GM23248 (cell line): Measurements from ENCODE around the gene GCN1. TPM values are rescaled to one million over a fixed set of nuclear protein-coding genes. Genes with fewer than 3 reads are reported as not detected.

ENCODE experiments used
- DNase-seq: peaks from one replicate; pipeline ENCODE4 v3.0.0-alpha.2; 2015
- H2AFZ ChIP-seq: fragments of 200-600 bp; sonication (generic); 2 replicates; pipeline ENCODE4 v1.6.1; 2016; ENCODE audit warnings: antibody characterized with exemption
- H3F3A ChIP-seq: fragments of 200-600 bp; sonication (generic); 2 replicates; pipeline ENCODE4 v1.6.1; 2016; ENCODE audit warnings: mild to moderate bottlenecking, antibody characterized with exemption, mixed run types; ENCODE audit not compliant: insufficient read depth
- H3K27ac ChIP-seq: fragments of 200-600 bp; sonication (generic); 2 replicates; pipeline ENCODE4 v1.5.1; 2016; ENCODE audit warnings: mild to moderate bottlenecking
- H3K27me3 ChIP-seq: fragments of 200-600 bp; sonication (generic); replicated peaks from 2 replicates; pipeline ENCODE4 v1.6.1; 2016; ENCODE audit warnings: mild to moderate bottlenecking; ENCODE audit not compliant: insufficient read depth
- H3K36me3 ChIP-seq: fragments of 200-600 bp; sonication (generic); 2 replicates; pipeline ENCODE4 v1.6.1; 2016; ENCODE audit warnings: low read depth, mild to moderate bottlenecking
- H3K4me1 ChIP-seq: fragments of 200-600 bp; sonication (generic); 2 replicates; pipeline ENCODE4 v1.6.1; 2016; ENCODE audit warnings: mild to moderate bottlenecking; ENCODE audit not compliant: insufficient read depth
- H3K4me2 ChIP-seq: fragments of 200-600 bp; sonication (generic); one replicate; pipeline ENCODE4 v1.6.1; 2016; ENCODE audit warnings: mild to moderate bottlenecking; ENCODE audit not compliant: unreplicated experiment
- H3K4me3 ChIP-seq: fragments of 200-600 bp; sonication (generic); 2 replicates; pipeline ENCODE4 v1.5.1; 2016; ENCODE audit warnings: mild to moderate bottlenecking
- H3K79me2 ChIP-seq: fragments of 200-600 bp; sonication (generic); 2 replicates; pipeline ENCODE4 v1.6.1; 2016; ENCODE audit warnings: mild to moderate bottlenecking; ENCODE audit not compliant: insufficient read depth
- H3K9ac ChIP-seq: fragments of 200-600 bp; sonication (generic); 2 replicates; pipeline ENCODE4 v1.6.1; 2016; ENCODE audit warnings: mild to moderate bottlenecking
- H3K9me2 ChIP-seq: fragments of 200-600 bp; sonication (generic); 2 replicates; pipeline ENCODE4 v1.6.1; 2016; ENCODE audit warnings: mixed run types, mild to moderate bottlenecking, moderate library complexity; ENCODE audit not compliant: insufficient read depth
- H3K9me3 ChIP-seq: fragments of 200-600 bp; sonication (generic); one replicate; pipeline ENCODE4 v1.6.1; 2017; ENCODE audit warnings: low read depth
- H4K20me1 ChIP-seq: fragments of 200-600 bp; sonication (generic); 2 replicates; pipeline ENCODE4 v1.6.0; 2016; ENCODE audit not compliant: insufficient read depth
- EZH2 ChIP-seq: fragments of 200-600 bp; sonication (generic); IDR thresholded peaks from 2 replicates; pipeline ENCODE4 v1.6.1; 2018; ENCODE audit warnings: antibody characterized with exemption, mild to moderate bottlenecking; ENCODE audit not compliant: insufficient read depth, poor library complexity, severe bottlenecking
- EZH2phosphoT487 ChIP-seq: fragments of 200-600 bp; sonication (generic); IDR thresholded peaks from 2 replicates; pipeline ENCODE4 v1.6.1; 2018; ENCODE audit warnings: antibody characterized with exemption, moderate library complexity, mild to moderate bottlenecking, low read depth; ENCODE audit not compliant: insufficient read depth
- WGBS, 2 experiments: methylation state at CpG; one replicate each; pipeline ENCODE4 v1.1.6; 2015 to 2017; ENCODE audit warnings: low lambda C conversion rate in 2 of 2, low coverage in 1 of 2; ENCODE audit errors: missing lambda C conversion rate in 2 of 2; 5-methylcytosine and 5-hydroxymethylcytosine counted together
- in situ Hi-C: fragments of 300-500 bp; cut with MboI; formaldehyde crosslinking; loops from 2 replicates; pipeline ENCODE4 v1.15.0; 2020
- polyA plus RNA-seq: library from polyadenylated mRNA; unstranded; fragments of >200 nt; fragmentation: Nextera tagmentation; extraction: Ambion mirVana; gene quantifications from 2 replicates; pipeline ENCODE4 v1.2.1, GENCODE V29; 2016
- total RNA-seq: library from RNA; depleted of rRNA; stranded (reverse); fragments of >200 nt; shearing (Covaris generic); gene quantifications from 2 replicates; pipeline ENCODE4 v1.2.3, GENCODE V29; 2014

GCN1 gene
- total and polyA plus RNA-seq, 2 experiments from 2014 or later: 24.2 to 74.8 TPM

DNA sequence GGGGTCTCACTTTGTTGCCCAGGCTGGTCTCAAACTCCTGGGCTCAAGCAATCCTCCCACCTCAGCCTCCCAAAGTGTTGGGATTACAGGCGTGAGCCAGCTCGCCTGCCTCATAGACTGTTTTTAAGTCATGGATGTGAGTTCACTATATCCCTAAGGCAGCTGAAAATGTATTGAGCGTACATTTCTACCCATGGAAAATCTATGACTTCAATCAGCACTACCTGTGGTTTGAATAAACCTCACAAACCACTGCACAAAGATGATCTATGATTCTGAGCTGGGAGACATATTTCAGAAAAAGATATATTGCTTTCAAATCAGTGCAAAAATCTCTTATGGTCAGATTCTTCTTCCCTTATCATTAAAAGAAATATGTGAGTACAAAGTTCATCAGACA is 22.5 kb downstream of the GCN1 start:
- Histone ChIP-seq H2AFZ (no peak overlapping the region), H3K4me3 (no peak overlapping the region), H3K9me2 (no peaks in the 10 kb centered on the region), H3F3A (peaks cover 9% of the 10 kb centered on the region; the same call in 1 of the 2 replicates), H3K27me3 (no peaks in the 10 kb centered on the region), H3K79me2 (peaks cover 22% of the 10 kb centered on the region), H3K9ac (no peak overlapping the region), H3K36me3 (peaks cover 80% of the 10 kb centered on the region), H3K9me3 (no peaks in the 10 kb centered on the region), H4K20me1 (no peaks in the 10 kb centered on the region), H3K27ac (no peak overlapping the region), H3K4me1 (peaks cover 8% of the 10 kb centered on the region; the same call in 1 of the 2 replicates), H3K4me2 (no peak overlapping the region)
- 99 to 100% methylated on average over 3 of the region's 3 CpGs for WGBS, 2 experiments
- DNase-seq: no peak
- in situ Hi-C loops: no loop called here
- TF ChIP-seq EZH2phosphoT487 (no peak), EZH2 (no peak)

DNA sequence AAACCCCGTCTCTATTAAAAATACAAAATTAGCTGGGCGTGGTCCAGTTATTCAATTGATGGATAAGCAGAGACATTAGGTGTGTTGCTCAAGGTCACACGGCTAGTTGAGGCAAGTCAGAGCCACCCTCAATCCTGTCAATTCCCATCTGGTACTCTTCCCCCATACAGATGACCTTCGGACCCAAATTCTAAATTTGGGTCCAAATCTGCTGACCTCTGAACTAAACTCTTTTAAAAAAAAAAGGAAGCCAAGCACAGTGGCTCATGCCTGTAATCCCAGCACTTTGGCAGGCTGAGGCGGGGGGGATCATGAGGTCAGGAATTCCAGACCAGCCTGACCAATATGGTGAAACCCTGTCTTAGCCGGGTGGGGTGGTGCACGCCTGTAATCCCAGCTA is 23.9 kb downstream of the GCN1 start:
- Histone ChIP-seq H3K36me3 (peaks cover 68% of the 10 kb centered on the region), H3K4me3 (no peak overlapping the region), H3K79me2 (peaks cover 28% of the 10 kb centered on the region), H3K9me2 (no peaks in the 10 kb centered on the region), H3K4me2 (no peak overlapping the region), H3K27me3 (no peaks in the 10 kb centered on the region), H4K20me1 (no peaks in the 10 kb centered on the region), H3K9ac (no peak overlapping the region), H3F3A (peaks cover 9% of the 10 kb centered on the region; the same call in 1 of the 2 replicates), H3K27ac (no peak overlapping the region), H3K9me3 (no peaks in the 10 kb centered on the region), H3K4me1 (peaks cover 8% of the 10 kb centered on the region; the same call in 1 of the 2 replicates), H2AFZ (no peak overlapping the region)
- no peak for DNase-seq
- TF ChIP-seq EZH2: no peak
- no peak for TF ChIP-seq EZH2phosphoT487
- WGBS, 2 experiments: 87 to 89% methylated on average over 7 of the region's 7 CpGs
- in situ Hi-C loops: no loop called here

- in situ Hi-C loops: no loop called here
- H3K9me3 ChIP-seq: no peaks in the 10 kb centered on the region
- H3K27ac ChIP-seq: no peak overlapping the region
- H3K79me2 ChIP-seq: peaks cover 32% of the 10 kb centered on the region
- no peaks in the 10 kb centered on the region for H3K9me2 ChIP-seq
- DNase-seq: no peak
- H3K27me3 ChIP-seq: no peaks in the 10 kb centered on the region
- no peak overlapping the region for H3K4me2 ChIP-seq
- no peak overlapping the region for H2AFZ ChIP-seq
- peaks cover 9% of the 10 kb centered on the region; the same call in 1 of the 2 replicates for H3F3A ChIP-seq
- WGBS, 2 experiments: 97% methylated on average over 2 of the region's 2 CpGs
- H3K36me3 ChIP-seq: peaks cover 64% of the 10 kb centered on the region
- H4K20me1 ChIP-seq: no peaks in the 10 kb centered on the region
- H3K4me1 ChIP-seq: peaks cover 8% of the 10 kb centered on the region; the same call in 1 of the 2 replicates
- no peak overlapping the region for H3K9ac ChIP-seq
- H3K4me3 ChIP-seq: no peak overlapping the region
- TF ChIP-seq EZH2: no peak
- TF ChIP-seq EZH2phosphoT487: no peak
These were observed 24.6 kb downstream of the GCN1 start for GRCh38 chr12:120169946-120170345.

GRCh38 chr12:120168337-120168736 is 26.2 kb downstream of the GCN1 start:
- H3K79me2 ChIP-seq: peaks cover 32% of the 10 kb centered on the region
- no peak for DNase-seq
- H3K27me3 ChIP-seq: no peaks in the 10 kb centered on the region
- peaks cover 8% of the 10 kb centered on the region; the same call in 1 of the 2 replicates for H3K4me1 ChIP-seq
- H3K4me2 ChIP-seq: no peak overlapping the region
- H3K9me3 ChIP-seq: no peaks in the 10 kb centered on the region
- in situ Hi-C loops: no loop called here
- H3K27ac ChIP-seq: no peak overlapping the region
- H3K9me2 ChIP-seq: no peaks in the 10 kb centered on the region
- no peak overlapping the region for H3K4me3 ChIP-seq
- 89 to 90% methylated on average over 4 of the region's 4 CpGs for WGBS, 2 experiments
- H3K36me3 ChIP-seq: peaks cover 67% of the 10 kb centered on the region
- no peak for TF ChIP-seq EZH2phosphoT487
- no peak for TF ChIP-seq EZH2
- H2AFZ ChIP-seq: no peak overlapping the region
- no peak overlapping the region for H3K9ac ChIP-seq
- H3F3A ChIP-seq: peaks cover 9% of the 10 kb centered on the region; the same call in 1 of the 2 replicates
- H4K20me1 ChIP-seq: no peaks in the 10 kb centered on the region
